Glomerular visceral epithelial cell (primary cell): ENCODE data around the gene GEMIN8.

ENCODE experiments used
- DNase-seq: peaks from one replicate; pipeline ENCODE4 v3.0.0-alpha.2; 2016; ENCODE audit errors: extremely low spot score

The GEMIN8 gene

GRCh38 chrX:14029425-14030173, at the start of gene GEMIN8:
Gene GEMIN8 (minus strand): TSS chrX:14029892. CDS start chrX:14021478, 8,414 bp downstream.
- DNase-seq = peak; percentile 85

- DNase-seq = no peak
Observed at GRCh38 chrX:14076639-14077038, 46.9 kb upstream of the GEMIN8 start.

GRCh38 chrX:14073556-14073955, 43.9 kb upstream of the GEMIN8 start:
- no peak for DNase-seq

GRCh38 chrX:14073071-14073470, 43.4 kb upstream of the GEMIN8 start:
- DNase-seq = no peak

GRCh38 chrX:14065800-14066199, 36.1 kb upstream of the GEMIN8 start:
- no peak for DNase-seq

GRCh38 chrX:14064626-14065432, 35.1 kb upstream of the GEMIN8 start:
- no peak for DNase-seq

- no peak for DNase-seq
Observed at GRCh38 chrX:14062524-14062923, 32.8 kb upstream of the GEMIN8 start.

- DNase-seq = no peak
Observed at GRCh38 chrX:14056206-14056605, 26.5 kb upstream of the GEMIN8 start.

GRCh38 chrX:14051416-14051815, 21.7 kb upstream of the GEMIN8 start:
- no peak for DNase-seq

GRCh38 chrX:14050709-14051108, 21.0 kb upstream of the GEMIN8 start:
- no peak for DNase-seq

- no peak for DNase-seq
Observed at GRCh38 chrX:14043209-14043608, 13.5 kb upstream of the GEMIN8 start.

- DNase-seq = peak; percentile 36
Observed at GRCh38 chrX:14039344-14039743, 9.7 kb upstream of the GEMIN8 start.

- no peak for DNase-seq
Observed at GRCh38 chrX:14038375-14039085, 8.8 kb upstream of the GEMIN8 start.

GRCh38 chrX:14032406-14032805, 2.7 kb upstream of the GEMIN8 start:
- DNase-seq = peak; percentile 47

- DNase-seq = peak; percentile 7
Observed at GRCh38 chrX:14030174-14030530, 460 bp upstream of the GEMIN8 start.

GRCh38 chrX:14029039-14029424, 660 bp downstream of the GEMIN8 start:
- no peak for DNase-seq

- DNase-seq = no peak
Observed at GRCh38 chrX:14028473-14028872, 1.2 kb downstream of the GEMIN8 start.

- peak; percentile 8 for DNase-seq
Observed at GRCh38 chrX:14027511-14028019, 2.1 kb downstream of the GEMIN8 start.

- DNase-seq = no peak
Observed at GRCh38 chrX:14027036-14027435, 2.7 kb downstream of the GEMIN8 start.

GRCh38 chrX:14026121-14026520, 3.6 kb downstream of the GEMIN8 start:
- no peak for DNase-seq

GRCh38 chrX:14022019-14022418, 7.7 kb downstream of the GEMIN8 start:
- no peak for DNase-seq

GRCh38 chrX:14017399-14017798, 12.3 kb downstream of the GEMIN8 start:
- DNase-seq = no peak
